GM21619 (cell line): ENCODE data around the gene PRKCZ.

Source experiments
- ATAC-seq: cut with Tn5 transposase; IDR thresholded peaks from one replicate; pipeline ENCODE4 v1.9.1; 2021; ENCODE audit not compliant: unreplicated experiment

Gene PRKCZ

GRCh38 chr1:2173546-2174347 lies 123.5 kb downstream of the PRKCZ start:
- ATAC-seq, result no peak

- no peak for ATAC-seq
These were observed 124.3 kb downstream of the PRKCZ start for GRCh38 chr1:2174348-2175054.

GRCh38 chr1:2175055-2175414 lies 124.8 kb downstream of the PRKCZ start:
- no peak for ATAC-seq

- no peak for ATAC-seq
These were observed 125.7 kb downstream of the PRKCZ start for GRCh38 chr1:2175681-2176454.

GRCh38 chr1:2176615-2177014 lies 126.4 kb downstream of the PRKCZ start:
- no peak for ATAC-seq

GRCh38 chr1:2177541-2177940 lies 127.3 kb downstream of the PRKCZ start:
- no peak for ATAC-seq

GRCh38 chr1:2177946-2178538 lies 127.8 kb downstream of the PRKCZ start:
- ATAC-seq, result no peak

- no peak for ATAC-seq
These were observed 128.7 kb downstream of the PRKCZ start for GRCh38 chr1:2178875-2179274.

GRCh38 chr1:2179283-2180013 lies 129.2 kb downstream of the PRKCZ start:
- no peak for ATAC-seq

GRCh38 chr1:2180297-2181245 lies 130.4 kb downstream of the PRKCZ start:
- ATAC-seq, result no peak

GRCh38 chr1:2181271-2181670 lies 131.1 kb downstream of the PRKCZ start:
- ATAC-seq, result no peak

GRCh38 chr1:2181752-2182151 lies 131.5 kb downstream of the PRKCZ start:
- ATAC-seq, result no peak

GRCh38 chr1:2182376-2182775 lies 132.2 kb downstream of the PRKCZ start:
- no peak for ATAC-seq

GRCh38 chr1:2183937-2184334 lies 133.7 kb downstream of the PRKCZ start:
- no peak for ATAC-seq

GRCh38 chr1:2184531-2184930 lies 134.3 kb downstream of the PRKCZ start:
- no peak for ATAC-seq

GRCh38 chr1:2184934-2185333 lies 134.7 kb downstream of the PRKCZ start:
- no peak for ATAC-seq

- no peak for ATAC-seq
These were observed 136.0 kb downstream of the PRKCZ start for GRCh38 chr1:2185880-2186855.

- ATAC-seq, result no peak
These were observed 136.7 kb downstream of the PRKCZ start for GRCh38 chr1:2186901-2187300.
